Measurements from ENCODE around the gene HDAC10.

Gene HDAC10

GRCh38 chr22:50272044-50272802 is 21.2 kb upstream of the HDAC10 start:
- peaks cover 78% of the 10 kb centered on the region for H3K4me1 ChIP-seq
- no peak overlapping the region for H3K9ac ChIP-seq
- no peak for TF ChIP-seq Cebpa-rat (IDR thresholded peaks at IDR 0.05)
- H3K4me3 ChIP-seq: no peak overlapping the region
- no peak overlapping the region for H3K27ac ChIP-seq
- H3K4me2 ChIP-seq: peak overlapping the region; percentile 99
- H3K27me3 ChIP-seq: no peaks in the 10 kb centered on the region
- peaks cover 30% of the 10 kb centered on the region for H3K36me3 ChIP-seq
- H3K9me3 ChIP-seq: peaks cover 2% of the 10 kb centered on the region; the same call in 1 of the 2 replicates
- H4K20me1 ChIP-seq: peaks cover 56% of the 10 kb centered on the region

GRCh38 chr22:50271519-50271970 is 20.5 kb upstream of the HDAC10 start:
- Histone ChIP-seq H3K4me3 (peak overlapping the region; percentile 72), H3K27me3 (no peaks in the 10 kb centered on the region), H3K9ac (peak overlapping the region; percentile 76; the same call in 1 of the 2 replicates), H3K9me3 (peaks cover 9% of the 10 kb centered on the region; the same call in 1 of the 2 replicates), H4K20me1 (peaks cover 50% of the 10 kb centered on the region), H3K4me1 (peaks cover 73% of the 10 kb centered on the region), H3K4me2 (peak overlapping the region; percentile 99), H3K36me3 (peaks cover 28% of the 10 kb centered on the region), H3K27ac (0 out of 2 replicates have a peak overlapping the region, but pooled peaks have one; percentile 18)
- no peak for TF ChIP-seq Cebpa-rat (IDR thresholded peaks at IDR 0.05)

- H3K27me3 ChIP-seq: no peaks in the 10 kb centered on the region
Measured at GRCh38 chr22:50270666-50271394, 19.8 kb upstream of the HDAC10 start.

GRCh38 chr22:50269970-50270665 is 19.1 kb upstream of the HDAC10 start, which contains the start of gene MAPK11:
Gene MAPK11 (minus strand): TSS chr22:50270380. CDS start chr22:50270292, 88 bp downstream.
- peaks cover 9% of the 10 kb centered on the region; the same call in 1 of the 2 replicates for H3K9me3 ChIP-seq
- peak within 1 kb of the TSS; percentile 72 for H3K4me3 ChIP-seq
- peak within 1 kb of the TSS; percentile 99 for H3K4me2 ChIP-seq
- no peak for TF ChIP-seq Cebpa-rat (IDR thresholded peaks at IDR 0.05)
- H3K9ac ChIP-seq: peak within 1 kb of the TSS; percentile 76
- no peaks in the 10 kb centered on the region for H3K27me3 ChIP-seq
- H3K4me1 ChIP-seq: peaks cover 66% of the 10 kb centered on the region
- peaks cover 24% of the 10 kb centered on the region for H3K36me3 ChIP-seq
- H4K20me1 ChIP-seq: peaks cover 35% of the 10 kb centered on the region
- H3K27ac ChIP-seq: peak within 1 kb of the TSS; percentile 71

More at GRCh38 chr22:50270666-50271394, 19.8 kb upstream of the HDAC10 start:
- Histone ChIP-seq H3K4me1 (peaks cover 68% of the 10 kb centered on the region), H3K36me3 (peaks cover 28% of the 10 kb centered on the region), H3K9ac (peak overlapping the region; percentile 76), H4K20me1 (peaks cover 42% of the 10 kb centered on the region), H3K9me3 (peaks cover 9% of the 10 kb centered on the region; the same call in 1 of the 2 replicates), H3K27ac (peak overlapping the region; percentile 59), H3K4me3 (peak overlapping the region; percentile 72), H3K4me2 (peak overlapping the region; percentile 99)
- TF ChIP-seq Cebpa-rat (IDR thresholded peaks at IDR 0.05): no peak

- Histone ChIP-seq H3K36me3 (peaks cover 24% of the 10 kb centered on the region), H3K4me2 (peak overlapping the region; percentile 99), H3K27ac (peak overlapping the region; percentile 71), H3K27me3 (no peaks in the 10 kb centered on the region), H4K20me1 (peaks cover 32% of the 10 kb centered on the region), H3K4me1 (peaks cover 67% of the 10 kb centered on the region), H3K9me3 (peaks cover 9% of the 10 kb centered on the region; the same call in 1 of the 2 replicates), H3K4me3 (peak overlapping the region; percentile 72), H3K9ac (peak overlapping the region; percentile 76)
- TF ChIP-seq Cebpa-rat (IDR thresholded peaks at IDR 0.05): no peak
Measured at GRCh38 chr22:50269573-50269969, 18.5 kb upstream of the HDAC10 start.

GRCh38 chr22:50268655-50269113 is 17.6 kb upstream of the HDAC10 start:
- peaks cover 66% of the 10 kb centered on the region for H3K4me1 ChIP-seq
- no peak overlapping the region for H3K9ac ChIP-seq
- H3K36me3 ChIP-seq: peaks cover 24% of the 10 kb centered on the region
- H3K4me2 ChIP-seq: peak overlapping the region; percentile 99
- peak overlapping the region; percentile 72; the same call in 1 of the 2 replicates for H3K4me3 ChIP-seq
- no peaks in the 10 kb centered on the region for H3K27me3 ChIP-seq
- no peak for TF ChIP-seq Cebpa-rat (IDR thresholded peaks at IDR 0.05)
- peaks cover 9% of the 10 kb centered on the region; the same call in 1 of the 2 replicates for H3K9me3 ChIP-seq
- H4K20me1 ChIP-seq: peaks cover 26% of the 10 kb centered on the region; the same call in 1 of the 2 replicates
- H3K27ac ChIP-seq: no peak overlapping the region

- TF ChIP-seq Cebpa-rat (IDR thresholded peaks at IDR 0.05): no peak
- Histone ChIP-seq H3K4me3 (no peak overlapping the region), H3K4me2 (peak overlapping the region; percentile 99), H3K27ac (no peak overlapping the region), H3K27me3 (no peaks in the 10 kb centered on the region), H4K20me1 (peaks cover 24% of the 10 kb centered on the region; the same call in 1 of the 2 replicates), H3K4me1 (peaks cover 69% of the 10 kb centered on the region), H3K9ac (0 out of 2 replicates have a peak overlapping the region, but pooled peaks have one; percentile 19), H3K9me3 (peaks cover 9% of the 10 kb centered on the region; the same call in 1 of the 2 replicates), H3K36me3 (peaks cover 24% of the 10 kb centered on the region)
Measured at GRCh38 chr22:50267591-50268390, 16.7 kb upstream of the HDAC10 start.

- Histone ChIP-seq H3K4me2 (no peak overlapping the region), H3K4me3 (no peak overlapping the region), H3K27ac (no peak overlapping the region), H4K20me1 (peaks cover 20% of the 10 kb centered on the region; the same call in 1 of the 2 replicates), H3K9ac (no peak overlapping the region), H3K4me1 (peaks cover 69% of the 10 kb centered on the region), H3K27me3 (no peaks in the 10 kb centered on the region), H3K36me3 (peaks cover 24% of the 10 kb centered on the region), H3K9me3 (peaks cover 9% of the 10 kb centered on the region; the same call in 1 of the 2 replicates)
- no peak for TF ChIP-seq Cebpa-rat (IDR thresholded peaks at IDR 0.05)
Measured at GRCh38 chr22:50266994-50267393, 15.9 kb upstream of the HDAC10 start.

Measured in BLaER1 (cell line).